Measurements from ENCODE around the gene CNPY1.

- TF ChIP-seq, protein P1, sequence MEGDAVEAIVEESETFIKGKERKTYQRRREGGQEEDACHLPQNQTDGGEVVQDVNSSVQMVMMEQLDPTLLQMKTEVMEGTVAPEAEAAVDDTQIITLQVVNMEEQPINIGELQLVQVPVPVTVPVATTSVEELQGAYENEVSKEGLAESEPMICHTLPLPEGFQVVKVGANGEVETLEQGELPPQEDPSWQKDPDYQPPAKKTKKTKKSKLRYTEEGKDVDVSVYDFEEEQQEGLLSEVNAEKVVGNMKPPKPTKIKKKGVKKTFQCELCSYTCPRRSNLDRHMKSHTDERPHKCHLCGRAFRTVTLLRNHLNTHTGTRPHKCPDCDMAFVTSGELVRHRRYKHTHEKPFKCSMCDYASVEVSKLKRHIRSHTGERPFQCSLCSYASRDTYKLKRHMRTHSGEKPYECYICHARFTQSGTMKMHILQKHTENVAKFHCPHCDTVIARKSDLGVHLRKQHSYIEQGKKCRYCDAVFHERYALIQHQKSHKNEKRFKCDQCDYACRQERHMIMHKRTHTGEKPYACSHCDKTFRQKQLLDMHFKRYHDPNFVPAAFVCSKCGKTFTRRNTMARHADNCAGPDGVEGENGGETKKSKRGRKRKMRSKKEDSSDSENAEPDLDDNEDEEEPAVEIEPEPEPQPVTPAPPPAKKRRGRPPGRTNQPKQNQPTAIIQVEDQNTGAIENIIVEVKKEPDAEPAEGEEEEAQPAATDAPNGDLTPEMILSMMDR (IDR thresholded peaks at IDR 0.05) = no peak
- TF ChIP-seq POLR2AphosphoS5 (IDR thresholded peaks at IDR 0.05) = no peak
Observed at GRCh38 chr7:155509359-155509724, 37.0 kb downstream of the CNPY1 start.

Measured in breast epithelium (tissue), 3 donors.